SU-DHL-6 (cell line): ENCODE data around the gene POC1A.

Experiments
- CTCF ChIP-seq: fragments of 200-600 bp; sonication (generic); IDR thresholded peaks from one replicate; pipeline ENCODE4 v1.5.1; 2017; ENCODE audit warnings: antibody characterized with exemption, mild to moderate bottlenecking, low read length, moderate library complexity; ENCODE audit not compliant: insufficient read depth, poor library complexity, severe bottlenecking
- EZH2phosphoT487 ChIP-seq: fragments of 200-600 bp; sonication (generic), shearing (Covaris generic); conservative IDR thresholded peaks from 2 replicates; pipeline ENCODE4 v1.6.1; 2018; ENCODE audit warnings: mild to moderate bottlenecking, antibody characterized with exemption, low read length, moderate library complexity, mixed read lengths

- TF ChIP-seq CTCF: no peak
- TF ChIP-seq EZH2phosphoT487: no peak
Observed at GRCh38 chr3:52112056-52112455, 42.2 kb downstream of the POC1A start.
